Kidney tubule cell (primary cell): ENCODE results near the gene CAV3.

Experiments used
- DNase-seq: peaks from one replicate; pipeline ENCODE4 v3.0.0-alpha.2; 2018; ENCODE audit warnings: low spot score

Gene CAV3

GRCh38 chr3:8734908-8735307 lies 1.3 kb downstream of the CAV3 start:
- DNase-seq: no peak

DNA sequence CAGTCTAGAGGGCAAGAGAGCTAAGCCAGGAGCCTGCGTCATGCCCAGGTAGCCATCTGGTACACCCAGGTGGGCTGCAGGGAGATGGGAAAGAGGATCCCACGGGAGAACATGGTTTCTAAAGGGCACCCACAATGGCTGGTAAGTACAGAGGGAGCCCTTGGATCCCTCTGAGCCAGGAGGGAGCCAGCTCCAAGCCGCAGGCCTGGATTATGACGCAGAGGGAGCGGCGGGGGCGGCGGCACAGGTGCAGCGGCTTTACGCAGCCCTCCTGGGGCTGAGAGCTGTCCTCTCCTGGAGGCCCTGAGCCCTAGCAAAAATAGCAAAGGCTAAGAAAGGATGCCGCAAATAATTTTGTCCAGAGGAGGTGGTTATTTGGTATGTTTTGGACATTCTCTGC lies 2.8 kb downstream of the CAV3 start:
- DNase-seq: no peak

DNA sequence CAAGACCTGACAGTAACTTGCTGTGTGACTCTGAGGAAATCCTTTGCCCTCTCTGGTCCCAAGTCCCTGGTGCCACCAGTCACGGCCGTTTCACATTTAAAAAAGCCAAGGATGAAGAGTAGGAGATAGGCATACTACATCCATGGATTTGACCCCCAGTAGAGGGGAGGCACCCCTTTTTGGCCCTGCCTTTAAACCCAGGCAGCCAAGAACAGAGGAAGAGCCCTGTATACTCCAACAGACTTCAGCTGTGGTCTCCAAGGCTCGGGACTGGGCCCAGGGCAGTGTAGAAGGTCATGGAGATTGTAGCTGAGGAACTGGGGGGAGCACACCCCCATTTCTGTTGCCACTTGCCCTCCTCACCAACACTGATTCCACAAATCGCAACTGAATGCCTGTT lies 3.7 kb downstream of the CAV3 start:
- no peak for DNase-seq

DNA sequence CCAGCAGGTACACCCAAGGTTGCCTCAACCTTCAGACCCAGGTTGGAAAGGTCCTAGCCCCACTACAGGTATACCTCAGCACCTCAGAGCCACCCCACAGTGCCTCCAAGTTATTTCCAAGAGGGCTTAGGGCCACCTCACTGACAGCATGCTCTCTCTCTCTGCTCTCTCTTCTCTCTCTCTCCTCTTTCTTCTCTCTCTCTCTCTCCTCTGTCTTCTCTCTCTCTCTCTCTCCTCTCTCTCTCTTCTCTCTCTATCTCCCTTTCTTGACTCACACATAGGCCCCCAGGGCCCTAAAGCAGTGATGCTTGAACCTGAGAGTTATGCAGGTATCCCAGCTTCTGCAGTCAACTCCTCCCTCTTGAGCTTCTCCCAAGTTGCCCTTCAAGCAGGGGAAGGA lies 4.2 kb downstream of the CAV3 start:
- peak; percentile 27 for DNase-seq

DNA sequence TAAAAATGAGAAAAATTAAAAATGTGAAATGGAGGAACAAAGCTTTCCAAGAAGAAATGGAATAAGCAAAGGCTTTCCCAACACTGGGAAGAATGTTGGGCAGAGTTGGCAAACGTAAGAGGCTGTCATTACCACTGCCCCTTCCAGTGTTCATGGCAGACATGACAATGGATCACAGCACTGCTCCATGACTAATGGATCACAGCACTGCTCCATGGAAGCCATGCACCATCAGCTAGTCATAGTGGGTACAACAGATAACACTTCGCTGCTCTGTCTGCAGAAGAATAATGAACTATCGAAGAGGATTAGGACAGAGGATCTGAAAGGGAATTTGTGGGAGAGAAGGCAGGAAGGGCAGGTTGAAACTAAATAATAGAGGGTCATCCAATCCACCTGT lies 5.0 kb downstream of the CAV3 start:
- DNase-seq: no peak

DNA sequence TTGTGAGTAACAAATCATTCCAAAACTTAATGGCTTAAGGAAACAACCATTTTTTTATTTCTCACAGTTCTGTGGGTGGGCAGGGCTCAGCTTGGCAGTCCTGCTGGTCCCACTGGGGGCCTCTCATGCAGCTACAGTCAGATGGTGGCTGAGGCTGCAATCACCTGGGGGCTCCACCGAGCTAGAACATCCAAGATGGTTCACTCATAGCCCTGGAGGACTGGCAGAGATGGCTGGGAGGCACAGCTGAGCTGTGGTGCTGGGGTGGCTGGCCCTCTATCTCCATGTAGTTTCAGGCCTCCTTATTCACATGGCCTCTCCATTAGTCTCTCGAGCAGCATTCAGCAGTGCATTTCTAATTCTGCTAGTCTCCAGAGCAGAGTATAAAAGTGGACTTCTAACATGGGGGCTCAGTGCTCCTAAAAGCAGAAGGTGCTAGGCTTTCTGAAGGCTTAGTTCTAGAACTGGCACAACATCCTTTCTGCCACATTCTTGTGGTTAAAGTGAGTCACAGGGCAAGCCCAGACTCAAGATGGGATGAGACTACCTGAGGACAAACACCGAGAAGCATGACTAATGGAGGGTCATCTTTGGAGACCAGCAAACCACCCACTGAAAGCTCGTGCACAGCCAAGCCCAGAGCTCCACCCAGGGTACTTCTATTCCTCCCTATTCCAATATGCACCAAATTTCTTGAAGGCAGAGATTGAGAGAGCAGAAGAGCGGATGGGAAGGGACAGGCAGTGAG lies 6.3 kb downstream of the CAV3 start:
- DNase-seq: peak; percentile 97

GRCh38 chr3:8741581-8742261 lies 8.1 kb downstream of the CAV3 start:
- DNase-seq: peak; percentile 91

GRCh38 chr3:8743021-8743601 lies 9.5 kb downstream of the CAV3 start:
- peak; percentile 24 for DNase-seq

- DNase-seq: no peak
Measured at GRCh38 chr3:8743911-8744310, 10.3 kb downstream of the CAV3 start.

- DNase-seq: no peak
Measured at GRCh38 chr3:8745619-8746370, 12.2 kb downstream of the CAV3 start.

- no peak for DNase-seq
Measured at GRCh38 chr3:8746780-8747345, 13.3 kb downstream of the CAV3 start.

DNA sequence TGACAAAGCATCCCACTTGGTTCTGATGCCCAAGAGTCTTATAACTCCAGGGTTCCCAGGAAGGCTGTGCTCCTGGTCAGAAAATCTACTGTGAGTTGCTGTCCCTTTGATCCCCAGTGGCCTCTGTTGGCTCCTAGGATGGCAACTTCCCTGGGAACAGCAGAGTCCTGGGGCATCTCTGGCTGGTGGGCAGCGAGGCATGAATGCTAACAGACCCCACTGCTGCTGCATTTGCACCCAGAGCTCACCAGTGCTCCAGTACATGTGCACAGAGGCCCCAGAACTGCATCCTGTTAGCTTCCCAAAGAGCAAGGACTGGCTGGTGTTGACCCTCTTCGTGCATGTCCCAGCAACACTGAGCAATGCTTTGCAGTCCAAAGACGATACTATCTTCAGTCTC lies 15.7 kb downstream of the CAV3 start:
- DNase-seq: no peak

GRCh38 chr3:8752832-8753231 lies 19.2 kb downstream of the CAV3 start:
- no peak for DNase-seq

- DNase-seq: no peak
Measured at GRCh38 chr3:8755097-8755496, 21.5 kb downstream of the CAV3 start.

- no peak for DNase-seq
Measured at GRCh38 chr3:8755564-8756237, 22.1 kb downstream of the CAV3 start.

DNA sequence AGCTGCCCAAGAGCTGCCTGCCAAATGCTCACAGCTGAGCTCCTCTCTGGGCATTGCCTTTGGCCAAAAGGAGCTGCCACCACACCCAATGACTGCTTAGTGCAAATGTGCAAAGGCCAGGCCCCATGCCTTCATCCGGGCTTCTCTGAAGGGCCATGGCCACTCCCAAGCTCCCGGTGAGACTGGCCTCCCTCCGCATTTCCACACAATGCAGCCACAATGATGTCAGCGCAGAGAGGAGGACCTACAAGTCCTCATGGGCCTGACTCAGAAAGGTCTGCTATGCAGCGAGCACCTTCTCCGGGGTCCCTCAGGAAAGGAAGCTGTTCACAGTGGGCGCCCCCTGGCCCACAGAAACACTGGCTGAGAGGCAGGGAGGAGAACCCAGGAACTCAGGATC lies 23.1 kb downstream of the CAV3 start:
- no peak for DNase-seq

GRCh38 chr3:8757551-8758518 lies 24.2 kb downstream of the CAV3 start:
- DNase-seq: no peak

- DNase-seq: no peak
Measured at GRCh38 chr3:8759038-8759707, 25.6 kb downstream of the CAV3 start.

DNA sequence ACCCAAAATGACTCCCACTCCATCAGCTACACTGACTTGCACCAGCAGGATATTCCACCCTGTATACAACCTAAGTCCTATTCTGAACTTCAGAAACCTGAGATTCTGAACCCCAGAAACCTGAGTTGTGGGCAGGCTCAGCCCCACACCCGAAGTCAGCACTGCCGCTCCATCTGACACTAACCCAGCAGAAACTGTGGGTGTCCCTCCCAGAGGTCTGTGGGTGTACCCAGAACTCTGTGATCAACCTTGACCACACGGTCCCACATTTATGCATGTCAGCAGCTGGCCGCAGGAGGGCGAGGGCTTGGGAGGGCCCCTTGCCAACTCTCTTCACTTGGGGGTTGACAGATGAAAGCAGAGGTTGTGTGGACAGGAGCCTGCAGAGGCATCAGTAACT lies 26.5 kb downstream of the CAV3 start:
- no peak for DNase-seq

- DNase-seq: no peak
Measured at GRCh38 chr3:8760506-8760905, 26.9 kb downstream of the CAV3 start.
